Superior temporal gyrus (tissue), 1 donor: ENCODE measurements around the gene KCTD17.
"Not testable (repeated sequence)": the region's sequence is repeated elsewhere in the genome, so short reads cannot be mapped to it uniquely, and the experiment has no call there.

Source experiments
- DNase-seq: peaks from one replicate; pipeline ENCODE4 v3.0.0-alpha.2; 2016; ENCODE audit errors: extremely low spot score

Gene KCTD17

GRCh38 chr22:37060801-37061610 is 9.5 kb downstream of the KCTD17 start:
- DNase-seq = no peak

GRCh38 chr22:37061611-37062375 is 10.3 kb downstream of the KCTD17 start:
- no peak for DNase-seq

GRCh38 chr22:37062376-37062675 is 10.8 kb downstream of the KCTD17 start:
- DNase-seq = no peak

- no peak for DNase-seq
Observed at GRCh38 chr22:37062702-37063381, 11.3 kb downstream of the KCTD17 start.

GRCh38 chr22:37063431-37064420 is 12.2 kb downstream of the KCTD17 start:
- no peak for DNase-seq

- no peak for DNase-seq
Observed at GRCh38 chr22:37064553-37064952, 13.0 kb downstream of the KCTD17 start.

- DNase-seq = no peak
Observed at GRCh38 chr22:37065180-37065579, 13.6 kb downstream of the KCTD17 start.

- DNase-seq = no peak
Observed at GRCh38 chr22:37065961-37066360, 14.4 kb downstream of the KCTD17 start.

- no peak for DNase-seq
Observed at GRCh38 chr22:37067428-37067827, 15.9 kb downstream of the KCTD17 start.

- DNase-seq = no peak
Observed at GRCh38 chr22:37068859-37069258, 17.3 kb downstream of the KCTD17 start.

GRCh38 chr22:37069319-37069718 is 17.8 kb downstream of the KCTD17 start:
- no peak for DNase-seq

GRCh38 chr22:37069719-37070118 is 18.2 kb downstream of the KCTD17 start:
- no peak for DNase-seq

GRCh38 chr22:37070334-37070733 is 18.8 kb downstream of the KCTD17 start:
- no peak for DNase-seq

- DNase-seq = no peak
Observed at GRCh38 chr22:37070744-37071143, 19.2 kb downstream of the KCTD17 start.

GRCh38 chr22:37071850-37072592 is 20.5 kb downstream of the KCTD17 start:
- DNase-seq = not testable (repeated sequence)

- DNase-seq = no peak
Observed at GRCh38 chr22:37072673-37073072, 21.1 kb downstream of the KCTD17 start.

GRCh38 chr22:37074537-37074936 is 23.0 kb downstream of the KCTD17 start:
- no peak for DNase-seq

GRCh38 chr22:37075046-37075445 is 23.5 kb downstream of the KCTD17 start:
- no peak for DNase-seq

- no peak for DNase-seq
Observed at GRCh38 chr22:37075822-37076433, 24.4 kb downstream of the KCTD17 start.

- DNase-seq = peak; percentile 41
Observed at GRCh38 chr22:37077802-37078448, 26.4 kb downstream of the KCTD17 start.
